H1 (cell line): ENCODE results near the gene MARCHF9. TPM values are rescaled to one million over a fixed set of nuclear protein-coding genes. Genes with fewer than 3 reads are reported as not detected.

Source experiments
- ASH2L ChIP-seq: fragments of 200-600, 300-600 bp; sonication (generic); IDR thresholded peaks from one replicate; pipeline ENCODE4 v1.7.1; 2017; ENCODE audit warnings: low read length
- BRCA1 ChIP-seq: IDR thresholded peaks from 2 replicates; pipeline ENCODE4 v1.6.1; 2012; ENCODE audit warnings: low read depth, low read length, improper control_type of control experiment
- CEBPB ChIP-seq: IDR thresholded peaks from 2 replicates; pipeline ENCODE4 v1.6.1; 2012; ENCODE audit warnings: low read depth, low read length
- CHD1 ChIP-seq: IDR thresholded peaks from 2 replicates; pipeline ENCODE4 v1.6.1; 2012; ENCODE audit warnings: low read depth, low read length, improper control_type of control experiment
- CTBP2 ChIP-seq: IDR thresholded peaks from 2 replicates; pipeline ENCODE4 v1.7.0; 2011; ENCODE audit warnings: borderline replicate concordance, mild to moderate bottlenecking, moderate library complexity, mixed read lengths, low read length; ENCODE audit not compliant: insufficient read depth, insufficient read length
- CTCF ChIP-seq, 3 experiments: IDR thresholded peaks; 1 replicate in 2 of 3; 2 replicates in 1 of 3; pipeline versions ENCODE4 v1.5.1 to v1.6.1; 2011; ENCODE audit warnings: low read length in 3 of 3, mild to moderate bottlenecking in 3 of 3, inconsistent platforms in 2 of 3, low read depth in 1 of 3, moderate library complexity in 1 of 3; ENCODE audit not compliant: insufficient read depth in 1 of 3; ENCODE audit errors: control extremely low read depth in 1 of 3
- GTF2F1 ChIP-seq: IDR thresholded peaks from 2 replicates; pipeline ENCODE4 v1.6.1; 2012; ENCODE audit warnings: low read depth, low read length, improper control_type of control experiment, borderline replicate concordance
- JUN ChIP-seq: IDR thresholded peaks from 2 replicates; pipeline ENCODE4 v1.6.1; 2011; ENCODE audit warnings: low read depth, mild to moderate bottlenecking, improper control_type of control experiment, low read length
- KDM5A ChIP-seq: fragments of 200-600 bp; IDR thresholded peaks from 2 replicates; pipeline ENCODE4 v1.7.1; 2012; ENCODE audit warnings: mild to moderate bottlenecking, low read length, inconsistent platforms, mixed read lengths
- MAX ChIP-seq: IDR thresholded peaks from 2 replicates; pipeline ENCODE4 v1.6.1; 2012; ENCODE audit warnings: inconsistent platforms
- NANOG ChIP-seq: IDR thresholded peaks from 2 replicates; pipeline ENCODE4 v1.6.1; 2011; ENCODE audit warnings: low read length, low read depth, mild to moderate bottlenecking, inconsistent platforms; ENCODE audit not compliant: insufficient read depth, poor library complexity, severe bottlenecking
- POLR2AphosphoS5 ChIP-seq: IDR thresholded peaks from 2 replicates; pipeline ENCODE4 v1.6.1; 2011; ENCODE audit warnings: low read depth, low read length
- SIN3A ChIP-seq, 2 experiments: IDR thresholded peaks in 1 of 2; conservative IDR thresholded peaks in 1 of 2; 2 replicates each; pipeline ENCODE4 v1.6.1; 2011 to 2012; ENCODE audit warnings: low read length in 2 of 2, improper control_type of control experiment in 1 of 2, low read depth in 1 of 2, mild to moderate bottlenecking in 1 of 2
- SRF ChIP-seq: IDR thresholded peaks from 2 replicates; pipeline ENCODE4 v1.6.1; 2011; ENCODE audit warnings: mild to moderate bottlenecking, low read depth, low read length, moderate library complexity
- TAF1 ChIP-seq: IDR thresholded peaks from 2 replicates; pipeline ENCODE4 v1.6.1; 2011; ENCODE audit warnings: mild to moderate bottlenecking, low read depth, low read length
- TEAD4 ChIP-seq: IDR thresholded peaks from 2 replicates; pipeline ENCODE4 v1.6.1; 2012; ENCODE audit warnings: low read depth, low read length, inconsistent platforms, mixed read lengths
- polyA plus RNA-seq, 7 experiments: library from polyadenylated mRNA; depleted of rRNA in 3 of 7; stranded (reverse) in 5 of 7; unstranded in 2 of 7; fragments of >200 nt in 5 of 7; fragments of 200-250 nt in 2 of 7; gene quantifications; 1 replicate in 5 of 7; 2 replicates in 1 of 7; 4 replicates in 1 of 7; pipeline versions ENCODE4 v1.2.1 to v1.2.3, GENCODE V29; 2011 to 2013; ENCODE audit warnings: missing spikeins in 2 of 7, mixed read lengths in 2 of 7
- total RNA-seq: library from RNA; stranded (reverse); fragmentation: NEBNext Ultra II Directional; extraction: Animal tissue kit (Norgen Biotek cat#: 25700); gene quantifications from 2 replicates; pipeline ENCODE4 v1.2.1, GENCODE V29; 2021
- TF ChIP-seq, protein P1 (sequence below): IDR thresholded peaks from 2 replicates; pipeline ENCODE4 v1.6.1; 2012; ENCODE audit warnings: inconsistent platforms

The MARCHF9 gene
- total and polyA plus RNA-seq, 2 of the 8 experiments (the other 6 are each of a cell fraction or from before 2014, with no cell fraction given): 6.4 to 7.8 TPM

GRCh38 chr12:57765003-57765697, 10.2 kb downstream of the MARCHF9 start (continued):
- TF ChIP-seq GTF2F1 (0 out of 2 replicates have a peak, but pooled peaks have one; percentile 11), NANOG (no peak), CHD1 (no peak), ASH2L (peak; percentile 84), SRF (no peak), MAX (peak; percentile 62; the same call in 1 of the 2 replicates), JUN (no peak), TEAD4 (0 out of 2 replicates have a peak, but pooled peaks have one; percentile 16), SIN3A (conservative IDR thresholded peaks at IDR 0.05 in 1 of 2, IDR thresholded peaks at IDR 0.05 in 1 of 2; ENCODE audit: low read depth in 1 of 2, low read length in 2 of 2) (peak in 1 of 2 experiments; percentile 63; a peak in 2 of 4 replicates), CTBP2 (no peak), TAF1 (peak; percentile 64), BRCA1 (no peak), CTCF (IDR thresholded peaks at IDR 0.05; ENCODE audit: control extremely low read depth in 1 of 3, insufficient read depth in 1 of 3, low read depth in 1 of 3, low read length in 3 of 3) (peak in 2 of 3 experiments; percentile 41 to 61; a peak in 3 of 4 replicates), KDM5A (no peak), CEBPB (no peak), POLR2AphosphoS5 (peak; percentile 70)
- TF ChIP-seq, protein P1, sequence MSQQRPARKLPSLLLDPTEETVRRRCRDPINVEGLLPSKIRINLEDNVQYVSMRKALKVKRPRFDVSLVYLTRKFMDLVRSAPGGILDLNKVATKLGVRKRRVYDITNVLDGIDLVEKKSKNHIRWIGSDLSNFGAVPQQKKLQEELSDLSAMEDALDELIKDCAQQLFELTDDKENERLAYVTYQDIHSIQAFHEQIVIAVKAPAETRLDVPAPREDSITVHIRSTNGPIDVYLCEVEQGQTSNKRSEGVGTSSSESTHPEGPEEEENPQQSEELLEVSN: no peak; the same call in 1 of the 2 replicates
